ENCODE results near the gene FOXQ1.
"Not testable (repeated sequence)": the region's sequence is repeated elsewhere in the genome, so short reads cannot be mapped to it uniquely, and the experiment has no call there.

The FOXQ1 gene

DNA sequence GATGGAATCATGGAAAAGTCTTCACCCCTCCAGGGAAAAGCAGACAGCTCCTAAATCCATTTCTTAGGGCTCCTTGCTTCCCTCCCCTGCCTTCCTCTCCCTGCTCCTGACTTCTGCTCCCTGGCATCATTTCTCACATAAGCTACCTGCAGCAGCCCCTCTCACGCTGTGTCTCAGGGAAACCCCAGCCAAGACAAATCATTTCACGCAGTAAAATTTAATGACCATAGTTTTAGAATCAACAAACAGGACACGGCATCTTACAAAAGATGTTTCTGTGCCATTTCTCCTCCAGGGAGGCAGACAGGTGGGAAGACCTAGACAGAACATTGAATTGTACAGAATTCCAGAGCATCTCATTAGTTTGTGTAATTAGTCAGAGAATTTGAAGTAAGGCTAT, 16.5 kb upstream of the FOXQ1 start:
- FAIRE-seq: no peak

DNA sequence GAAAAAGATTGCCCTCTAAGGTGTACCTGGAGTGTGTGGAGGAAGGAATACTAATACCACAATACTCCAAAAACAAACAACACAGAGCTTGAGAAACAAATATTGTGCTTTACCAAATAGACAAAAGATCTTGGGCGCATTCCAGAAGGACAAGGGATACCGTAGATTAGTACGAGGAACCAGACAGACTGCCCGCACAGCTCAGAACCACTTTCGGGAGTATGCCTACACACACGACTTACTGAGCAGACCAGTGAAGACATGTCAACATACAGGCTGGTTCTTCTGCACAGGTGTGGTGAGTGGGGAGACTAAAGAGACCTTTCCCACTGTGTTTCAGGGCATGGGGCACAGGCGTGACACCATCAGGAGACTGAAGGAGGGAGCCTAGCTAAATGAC, 15.8 kb upstream of the FOXQ1 start:
- FAIRE-seq: no peak

DNA sequence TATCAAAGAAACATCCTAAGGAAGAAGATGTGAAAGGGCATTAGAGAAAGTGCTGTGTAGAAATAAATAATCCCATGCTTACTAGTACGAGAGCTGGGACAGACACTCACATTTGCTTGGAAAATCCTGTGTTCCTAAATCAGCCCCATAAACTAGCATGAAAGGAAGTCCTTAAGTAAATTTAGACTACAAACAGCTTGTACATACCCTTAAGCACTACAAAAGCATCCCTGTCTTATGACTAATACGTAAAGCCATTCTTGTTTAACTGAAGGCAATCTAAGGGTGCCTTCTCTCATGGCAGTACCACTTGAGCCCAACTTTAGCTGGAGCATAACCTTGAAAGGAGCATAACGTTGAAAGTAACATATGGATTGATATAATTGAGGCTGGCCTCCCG, 15.4 kb upstream of the FOXQ1 start:
- no peak for FAIRE-seq

DNA sequence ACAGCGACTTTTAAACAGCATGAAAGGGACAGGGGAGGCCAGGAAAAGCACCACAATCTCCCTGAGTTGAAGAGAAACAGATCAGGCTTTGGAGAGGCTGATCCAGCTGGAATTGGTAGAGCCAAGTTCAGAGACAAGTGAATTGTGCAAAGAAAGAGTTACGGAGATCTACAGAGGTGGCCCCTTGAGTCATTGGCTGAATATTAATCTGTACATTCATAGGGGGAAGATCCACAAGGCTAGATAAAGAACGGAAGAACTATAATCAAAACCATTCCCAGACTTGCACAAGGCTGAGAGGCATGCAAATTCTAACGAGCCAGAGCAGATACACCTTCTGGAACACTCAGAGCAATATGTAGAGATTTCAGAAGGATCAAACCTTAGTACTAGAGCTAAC, 14.2 kb upstream of the FOXQ1 start:
- no peak for FAIRE-seq

DNA sequence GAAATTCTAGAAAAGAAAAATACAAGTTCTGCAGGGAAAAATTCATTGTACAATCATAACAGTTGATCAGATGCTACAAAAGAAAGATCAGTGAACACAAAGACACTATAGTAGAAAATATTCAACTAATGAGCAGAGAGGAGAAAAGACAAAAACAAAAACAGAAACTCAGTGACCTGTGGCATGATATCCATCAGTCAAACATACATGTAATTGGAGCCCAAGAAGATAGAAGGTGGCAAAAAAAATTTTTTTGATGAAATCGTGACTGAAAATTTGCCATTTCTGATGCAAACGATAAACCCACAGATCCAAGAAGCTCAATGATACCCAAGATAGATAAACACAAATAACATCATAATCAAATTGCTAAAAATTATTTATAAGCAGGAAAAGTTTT, 13.1 kb upstream of the FOXQ1 start:
- FAIRE-seq: no peak

DNA sequence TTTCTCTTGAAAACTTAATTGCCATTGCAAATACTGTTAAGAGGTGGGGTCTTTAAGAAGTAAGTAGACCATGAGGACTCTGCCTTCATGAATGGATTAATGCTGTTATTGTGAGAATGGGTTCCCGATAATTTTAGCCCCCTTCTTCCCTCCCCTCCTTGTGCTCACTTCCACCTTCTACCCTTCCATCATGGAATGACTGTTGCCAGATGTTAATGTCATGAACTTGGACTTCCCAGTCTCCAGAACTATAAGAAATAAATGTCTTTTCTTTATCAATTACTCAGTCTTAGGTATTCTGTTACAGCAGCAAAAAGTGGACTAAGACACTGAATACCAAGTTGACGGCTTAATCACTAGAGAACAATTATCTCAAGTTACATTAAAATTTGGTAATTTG, 5.8 kb upstream of the FOXQ1 start:
- FAIRE-seq: no peak

DNA sequence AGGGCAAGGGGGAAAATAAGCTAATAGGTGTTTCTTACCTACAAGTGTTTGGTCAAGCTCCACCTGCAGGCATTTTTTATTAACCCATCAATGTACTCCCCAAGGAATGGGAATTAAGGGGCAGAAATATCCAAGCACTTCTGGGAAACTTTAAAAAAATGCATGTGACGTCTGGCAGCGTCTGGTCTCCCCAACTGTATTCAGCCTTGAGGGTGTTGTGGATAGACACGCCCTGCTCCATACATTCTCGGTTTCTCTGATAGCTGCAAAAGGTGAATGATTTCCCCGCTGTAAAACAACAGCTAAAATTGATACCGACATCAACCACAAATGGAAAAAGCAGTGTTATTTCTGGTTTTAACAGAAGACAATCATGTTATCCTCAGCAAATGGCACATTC, 2.5 kb upstream of the FOXQ1 start:
- no peak for FAIRE-seq

DNA sequence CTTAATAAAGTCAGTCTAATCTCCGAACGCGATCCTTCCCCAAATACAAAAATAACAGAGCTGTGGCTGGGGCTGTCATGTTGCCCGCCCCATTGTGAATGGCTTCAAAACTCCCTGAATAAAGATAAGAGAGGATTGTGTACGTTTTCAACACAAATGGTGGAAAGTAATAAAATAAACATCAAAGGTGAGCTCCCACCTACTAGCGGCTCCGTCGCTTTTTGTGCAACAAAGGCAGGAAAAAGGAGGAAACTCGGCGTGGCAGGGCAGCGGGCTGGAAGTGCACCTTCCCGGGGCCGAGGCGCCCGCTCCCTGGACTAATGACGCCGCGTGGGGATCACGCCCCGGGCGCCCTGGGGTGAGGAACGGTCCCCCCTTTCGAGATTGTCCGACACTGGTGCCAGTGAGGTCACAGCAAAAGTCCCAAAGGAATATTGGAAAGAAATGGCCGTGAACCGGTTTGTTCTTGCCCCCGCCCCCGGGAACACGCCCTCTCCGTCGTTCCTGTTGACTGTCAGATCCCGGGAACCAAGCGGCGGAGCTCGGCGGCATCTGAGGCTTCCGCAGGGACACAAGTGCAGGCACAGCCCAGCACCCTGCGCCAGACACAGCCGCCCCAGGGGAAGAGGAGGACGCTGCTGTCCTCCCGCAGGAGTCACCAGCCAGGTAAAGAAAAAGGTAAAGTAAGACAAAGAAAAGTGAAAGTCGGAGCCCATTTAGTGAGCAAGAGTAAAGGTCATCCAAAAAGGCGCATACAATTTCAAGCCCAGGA, 1.1 kb upstream of the FOXQ1 start:
- no peak for FAIRE-seq

DNA sequence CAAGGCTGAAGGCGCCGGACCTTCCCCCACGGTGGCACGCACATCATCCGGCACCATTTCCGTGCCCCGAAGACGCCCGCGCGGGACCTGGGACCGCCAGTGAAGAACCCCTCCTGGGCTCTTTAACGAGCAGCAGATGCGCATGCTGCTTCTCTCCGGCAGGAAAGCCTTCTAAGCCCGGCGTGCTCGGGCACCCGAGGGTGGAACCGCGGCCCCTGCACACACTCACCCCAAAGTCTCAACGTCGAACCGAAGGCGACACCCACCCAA, 240 bp downstream of the FOXQ1 start:
- no peak for FAIRE-seq

DNA sequence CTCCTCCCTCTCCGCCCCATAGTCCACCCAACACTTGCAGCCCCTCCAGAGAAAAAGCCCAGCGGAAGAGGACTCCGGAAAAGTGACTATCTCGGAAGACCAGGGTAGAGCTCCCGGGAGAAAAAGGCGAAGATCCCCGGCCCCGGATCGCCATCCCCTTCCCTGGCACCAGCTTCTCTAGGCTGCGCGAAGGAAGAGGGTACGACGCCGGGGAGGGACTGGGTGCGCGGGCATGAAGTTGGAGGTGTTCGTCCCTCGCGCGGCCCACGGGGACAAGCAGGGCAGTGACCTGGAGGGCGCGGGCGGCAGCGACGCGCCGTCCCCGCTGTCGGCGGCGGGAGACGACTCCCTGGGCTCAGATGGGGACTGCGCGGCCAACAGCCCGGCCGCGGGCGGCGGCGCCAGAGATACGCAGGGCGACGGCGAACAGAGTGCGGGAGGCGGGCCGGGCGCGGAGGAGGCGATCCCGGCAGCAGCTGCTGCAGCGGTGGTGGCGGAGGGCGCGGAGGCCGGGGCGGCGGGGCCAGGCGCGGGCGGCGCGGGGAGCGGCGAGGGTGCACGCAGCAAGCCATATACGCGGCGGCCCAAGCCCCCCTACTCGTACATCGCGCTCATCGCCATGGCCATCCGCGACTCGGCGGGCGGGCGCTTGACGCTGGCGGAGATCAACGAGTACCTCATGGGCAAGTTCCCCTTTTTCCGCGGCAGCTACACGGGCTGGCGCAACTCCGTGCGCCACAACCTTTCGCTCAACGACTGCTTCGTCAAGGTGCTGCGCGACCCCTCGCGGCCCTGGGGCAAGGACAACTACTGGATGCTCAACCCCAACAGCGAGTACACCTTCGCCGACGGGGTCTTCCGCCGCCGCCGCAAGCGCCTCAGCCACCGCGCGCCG, 822 bp downstream of the FOXQ1 start:
- no peak for FAIRE-seq

DNA sequence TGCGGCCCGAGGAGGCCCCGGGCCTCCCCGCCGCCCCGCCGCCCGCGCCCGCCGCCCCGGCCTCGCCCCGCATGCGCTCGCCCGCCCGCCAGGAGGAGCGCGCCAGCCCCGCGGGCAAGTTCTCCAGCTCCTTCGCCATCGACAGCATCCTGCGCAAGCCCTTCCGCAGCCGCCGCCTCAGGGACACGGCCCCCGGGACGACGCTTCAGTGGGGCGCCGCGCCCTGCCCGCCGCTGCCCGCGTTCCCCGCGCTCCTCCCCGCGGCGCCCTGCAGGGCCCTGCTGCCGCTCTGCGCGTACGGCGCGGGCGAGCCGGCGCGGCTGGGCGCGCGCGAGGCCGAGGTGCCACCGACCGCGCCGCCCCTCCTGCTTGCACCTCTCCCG, 1.5 kb downstream of the FOXQ1 start:
- no peak for FAIRE-seq

DNA sequence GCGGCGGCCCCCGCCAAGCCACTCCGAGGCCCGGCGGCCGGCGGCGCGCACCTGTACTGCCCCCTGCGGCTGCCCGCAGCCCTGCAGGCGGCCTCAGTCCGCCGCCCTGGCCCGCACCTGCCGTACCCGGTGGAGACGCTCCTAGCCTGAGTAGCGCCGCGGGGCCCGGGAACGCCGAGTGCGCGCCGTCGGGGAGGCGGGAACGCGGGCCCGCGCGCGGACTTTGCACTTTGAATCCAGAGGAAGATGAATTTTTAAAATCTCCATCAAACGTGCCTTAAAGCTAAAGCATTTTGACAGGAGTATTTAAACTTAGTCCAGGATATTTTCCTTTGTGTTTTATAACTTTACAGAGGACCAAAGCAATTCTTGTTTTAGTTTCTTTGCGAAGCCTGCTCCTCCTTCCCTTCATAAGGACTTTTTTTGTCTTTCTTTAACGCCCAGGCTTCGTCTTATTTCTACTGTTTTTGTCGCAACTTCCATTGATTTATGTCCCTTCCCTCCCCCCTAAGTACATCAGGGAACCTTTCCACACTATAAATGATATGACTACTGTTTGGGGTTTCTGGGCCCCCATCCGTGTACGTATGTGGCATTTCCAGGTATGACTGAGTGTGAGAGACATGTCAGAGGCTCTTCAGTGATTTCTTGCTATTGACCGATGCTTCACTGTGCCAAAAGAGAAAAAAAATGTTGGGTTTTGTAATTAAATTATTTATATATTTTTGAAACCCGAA, 2.0 kb downstream of the FOXQ1 start:
- FAIRE-seq: no peak

DNA sequence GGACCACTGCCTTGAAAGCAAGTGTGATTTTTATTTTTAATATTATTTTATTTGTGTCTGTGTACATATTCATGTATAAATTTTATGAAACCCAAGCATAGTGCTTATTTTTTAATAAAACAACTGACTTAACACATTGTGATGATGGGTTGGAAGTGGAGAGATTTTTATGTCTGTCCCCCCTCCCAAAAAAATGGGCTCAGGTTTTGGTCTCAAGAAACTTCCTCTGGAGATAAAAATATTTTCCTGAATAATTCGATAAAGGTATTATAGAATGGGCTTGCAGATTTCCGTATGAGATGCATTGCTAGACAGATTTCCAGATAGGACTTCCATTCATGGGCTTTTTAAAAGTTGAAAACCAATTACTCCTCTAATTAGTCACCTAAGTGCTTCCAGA, 2.7 kb downstream of the FOXQ1 start:
- no peak for FAIRE-seq

DNA sequence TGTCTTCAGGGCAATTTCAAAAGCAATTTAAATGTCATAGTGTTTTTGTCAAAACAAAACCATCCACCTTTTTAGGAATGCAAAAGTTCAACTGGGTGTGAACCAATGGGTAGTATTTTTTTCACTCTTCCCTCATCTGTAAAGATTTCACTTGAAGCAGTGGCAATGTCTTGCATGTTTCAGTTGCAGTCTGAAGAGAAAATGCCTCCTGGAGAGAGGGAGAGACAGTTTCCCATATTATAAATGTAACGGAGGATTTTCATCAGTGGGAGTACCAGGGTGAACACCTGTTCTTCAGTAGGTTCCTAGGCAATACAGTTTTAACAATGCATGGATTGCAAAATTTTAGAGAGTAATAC, 3.3 kb downstream of the FOXQ1 start:
- FAIRE-seq: no peak

DNA sequence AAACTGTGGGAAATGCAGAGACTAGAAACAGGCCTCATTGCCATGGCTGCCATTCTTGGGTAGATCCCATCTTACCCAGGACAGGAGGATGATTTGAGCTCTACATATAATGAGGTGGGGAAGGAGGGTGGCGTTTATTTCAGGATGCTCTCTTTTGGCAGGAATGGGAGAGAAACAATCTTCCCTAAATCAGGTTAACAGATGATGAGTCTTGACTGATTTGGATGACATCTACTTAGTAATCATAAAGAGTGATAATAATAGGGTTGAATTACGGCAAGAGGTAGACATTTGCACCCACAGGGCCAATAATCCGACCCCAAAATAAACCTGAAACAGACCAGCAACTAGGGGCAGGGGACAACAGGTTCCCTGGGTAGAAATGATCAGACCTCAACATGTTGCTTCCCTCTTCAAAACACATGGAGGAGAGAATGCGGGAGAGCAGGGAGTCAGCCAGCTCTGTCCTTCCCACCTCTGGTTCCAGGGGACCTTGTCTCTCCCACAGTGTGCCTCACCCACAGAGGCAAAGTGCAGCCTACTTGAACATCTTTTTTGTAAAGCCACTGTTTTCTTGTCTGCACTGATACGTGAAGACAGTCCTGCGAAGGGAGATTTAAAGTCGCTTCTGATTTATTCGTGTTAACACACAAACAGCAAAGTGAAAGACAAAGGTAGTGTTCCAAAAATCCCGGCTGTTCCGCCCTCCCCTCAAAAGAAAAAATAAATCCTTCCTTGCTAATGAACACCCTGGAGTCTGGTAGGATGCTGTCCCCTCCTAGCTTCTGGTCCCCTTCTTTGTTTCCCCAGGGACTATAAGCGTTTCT, 3.9 kb downstream of the FOXQ1 start:
- FAIRE-seq: no peak

DNA sequence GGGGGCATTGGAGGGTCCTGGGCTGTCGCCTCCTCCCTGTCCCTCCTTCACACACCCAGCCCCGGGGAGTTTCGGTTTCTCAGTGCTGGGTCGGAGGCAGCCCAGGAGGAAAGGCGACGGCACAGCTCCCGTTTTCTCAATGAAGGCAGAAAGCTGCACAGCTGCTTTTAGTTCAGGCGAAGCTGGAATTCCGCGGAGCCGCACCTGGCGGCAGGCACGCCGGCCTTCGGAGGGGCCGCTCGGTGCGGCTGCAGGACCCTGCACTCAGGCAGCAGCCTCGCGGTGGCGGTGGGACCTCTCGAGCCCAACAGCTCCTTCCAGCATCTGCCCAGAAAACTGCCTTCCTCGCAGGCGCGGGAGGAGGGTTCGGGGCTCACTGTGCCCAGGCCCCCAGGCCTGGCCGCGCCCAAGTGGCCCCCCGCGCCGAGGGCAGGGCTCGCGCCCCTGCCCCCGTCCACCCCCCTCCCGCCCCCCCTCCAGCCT, 4.6 kb downstream of the FOXQ1 start:
- no peak for FAIRE-seq

DNA sequence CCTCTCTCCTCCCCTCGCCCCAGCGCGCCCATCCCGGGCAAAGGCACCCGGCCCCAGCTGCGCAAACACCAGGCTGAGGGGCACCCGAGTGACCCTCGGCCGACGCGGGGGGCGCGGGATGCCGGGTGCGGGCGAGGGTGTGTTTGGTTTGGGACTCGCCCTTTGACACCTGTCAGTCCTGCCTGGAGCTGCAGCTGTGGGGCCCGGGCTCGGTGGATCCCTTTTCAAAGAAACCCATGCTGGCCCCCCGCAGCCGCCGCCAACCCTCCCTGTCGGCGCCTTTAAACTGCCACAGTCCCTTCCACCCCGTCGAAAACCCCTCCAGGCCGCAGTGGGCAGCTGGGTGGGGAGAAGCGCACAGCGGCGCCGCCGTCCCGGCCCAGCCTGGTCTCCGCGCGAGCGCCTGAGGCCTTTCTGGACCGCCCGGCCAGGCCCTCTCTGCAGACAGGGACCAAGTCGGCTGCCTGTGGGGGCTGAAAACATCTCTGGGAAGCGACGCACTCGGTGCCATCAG, 5.5 kb downstream of the FOXQ1 start:
- FAIRE-seq: no peak

DNA sequence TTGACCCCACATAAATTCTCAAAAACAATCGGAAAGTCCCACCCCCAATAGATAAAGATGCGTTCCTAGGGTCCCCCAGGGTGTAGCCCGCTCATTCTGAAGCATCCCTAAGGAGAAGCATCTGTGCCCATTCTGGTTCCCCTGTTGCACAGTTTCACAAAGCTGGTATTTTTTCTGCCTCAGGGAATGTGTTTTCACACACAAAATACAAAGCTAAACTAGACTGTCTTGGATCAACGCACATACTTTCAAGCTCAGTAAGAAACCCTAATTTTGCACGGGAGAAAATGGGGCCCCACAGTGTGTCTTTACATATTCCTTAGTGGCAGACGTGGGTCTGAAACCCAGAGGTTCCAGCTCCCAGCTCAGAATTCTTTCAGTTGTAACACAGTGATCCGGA, 6.1 kb downstream of the FOXQ1 start:
- FAIRE-seq: no peak

DNA sequence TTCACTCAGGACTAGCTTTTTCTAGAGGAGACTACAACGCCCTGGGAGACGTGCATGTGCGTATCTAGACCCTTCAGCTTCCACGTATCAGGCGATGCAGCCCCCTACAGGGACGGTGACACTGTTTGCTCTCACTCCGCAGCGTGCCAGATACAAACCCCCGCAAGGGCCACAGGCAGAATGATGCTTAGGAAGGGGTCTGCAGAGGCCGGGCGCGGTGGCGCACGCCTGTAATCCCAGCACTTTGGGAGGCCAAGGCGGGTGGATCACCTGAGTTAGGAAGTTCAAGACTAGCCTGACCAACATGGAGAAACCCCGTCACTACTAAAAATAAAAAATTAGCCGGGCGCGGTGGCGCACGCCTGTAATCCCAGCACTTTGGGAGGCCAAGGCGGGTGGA, 6.7 kb downstream of the FOXQ1 start:
- not testable (repeated sequence) for FAIRE-seq

DNA sequence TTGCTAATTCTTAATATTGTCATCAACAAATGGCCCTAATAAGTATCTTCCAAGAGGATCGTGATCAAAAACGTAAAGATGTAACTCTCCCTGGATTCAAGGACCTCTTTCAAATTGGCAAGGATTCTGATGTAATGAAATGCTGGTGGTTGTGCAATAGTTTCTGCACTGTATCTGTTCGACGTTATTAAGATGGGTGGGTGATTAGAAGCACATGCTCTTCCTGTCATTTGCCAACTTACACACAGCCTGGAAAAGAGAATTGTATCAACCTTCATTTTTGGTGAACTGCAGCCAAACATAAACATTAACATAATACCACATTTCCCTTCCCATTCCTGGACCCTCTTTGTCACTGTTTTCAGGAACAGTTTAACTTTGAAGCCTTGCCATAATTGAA, 9.8 kb downstream of the FOXQ1 start:
- FAIRE-seq: no peak

DNA sequence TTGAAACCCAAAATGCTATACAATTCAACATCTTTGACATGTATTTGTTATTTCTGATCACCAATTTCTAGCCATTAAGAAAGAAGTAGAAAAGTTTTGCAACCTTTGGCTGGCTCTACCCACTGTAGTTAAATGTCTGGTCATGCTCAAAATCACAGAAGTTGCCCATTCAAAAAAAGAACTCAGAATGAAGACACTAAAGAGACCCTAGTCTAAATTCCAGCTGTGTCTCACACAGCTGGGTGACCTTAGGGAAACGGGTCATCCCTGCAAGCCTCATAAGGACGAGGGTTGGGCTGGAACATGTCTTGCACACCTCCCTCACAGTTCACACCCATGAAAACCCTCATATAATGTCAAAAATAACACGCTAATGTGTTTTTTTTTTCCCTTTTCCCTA, 10.3 kb downstream of the FOXQ1 start:
- FAIRE-seq: no peak

DNA sequence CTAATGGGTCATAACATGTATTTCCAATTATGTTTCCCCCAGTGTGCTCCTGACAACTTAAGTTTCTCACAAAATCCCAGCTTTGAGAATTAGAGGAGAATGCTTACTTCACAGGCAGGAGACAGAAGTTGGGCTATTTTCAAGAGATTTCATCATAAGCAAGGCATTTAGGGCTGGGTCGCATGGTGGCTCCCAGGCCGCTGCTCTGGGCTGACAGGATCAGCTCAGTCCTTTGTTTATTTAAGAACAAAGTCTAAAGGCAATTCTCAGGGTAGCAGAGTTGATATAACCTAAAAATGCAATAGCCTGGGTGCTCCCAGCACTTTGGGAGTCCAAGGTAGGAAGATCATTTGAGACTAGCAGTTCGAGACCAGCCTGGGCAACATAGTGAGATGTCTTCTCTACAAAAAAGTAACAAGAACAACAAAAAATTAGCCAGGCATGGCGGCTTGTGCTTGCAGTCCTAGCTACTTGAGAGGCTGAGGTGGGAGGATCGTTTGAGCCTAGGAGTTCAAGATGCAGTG, 10.9 kb downstream of the FOXQ1 start:
- no peak for FAIRE-seq

DNA sequence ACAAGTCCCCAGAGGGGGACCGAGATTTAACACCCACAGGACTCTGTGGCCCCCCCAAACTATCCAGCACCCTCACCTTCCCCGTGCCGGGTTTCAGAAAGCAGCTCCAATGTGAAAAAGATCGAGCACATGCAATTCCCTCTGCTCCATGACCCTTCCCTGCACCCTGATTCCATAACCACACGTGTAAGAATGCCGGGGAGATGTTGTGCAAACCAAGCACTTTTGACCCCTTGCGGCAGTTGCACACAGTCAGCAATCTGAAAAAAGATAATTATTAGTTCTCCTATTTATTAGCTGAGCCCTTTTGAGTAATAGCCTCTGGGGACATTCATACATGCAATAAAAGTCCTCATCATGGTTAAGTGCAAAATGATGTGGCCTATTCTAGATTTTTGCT, 13.0 kb downstream of the FOXQ1 start:
- no peak for FAIRE-seq
